Peyer's patch (tissue), 4 donors: ENCODE results near the gene SMAD1. TPM values are rescaled to one million over a fixed set of nuclear protein-coding genes. Genes with fewer than 3 reads are reported as not detected.

Experiments used
- DNase-seq, 3 donors: peaks; one replicate each; pipeline ENCODE4 v3.0.0-alpha.2; 2017 to 2019
- H3K27ac ChIP-seq, 4 donors: fragments of 200-600 bp; sonication (generic); one replicate each; pipeline ENCODE4 v1.5.1; 2016 to 2019
- H3K27me3 ChIP-seq, 2 donors: fragments of 200-600 bp; sonication (generic); one replicate each; pipeline ENCODE4 v1.5.1; 2019
- H3K36me3 ChIP-seq, 3 donors: fragments of 200-600 bp; sonication (generic); one replicate each; pipeline ENCODE4 v1.5.1; 2016 to 2019
- H3K4me1 ChIP-seq, 4 donors: fragments of 200-600 bp; sonication (generic); one replicate each; pipeline ENCODE4 v1.5.1; 2016 to 2019
- H3K4me3 ChIP-seq, 4 donors: fragments of 200-600 bp; sonication (generic); 1 replicate in 3 of 4; 2 replicates in 1 of 4; pipeline ENCODE4 v1.5.1; 2016 to 2019; ENCODE audit warnings: mild to moderate bottlenecking in 1 of 4
- H3K9me3 ChIP-seq, 4 donors: fragments of 200-600 bp; sonication (generic); one replicate each; pipeline ENCODE4 v1.5.1; 2016 to 2019; ENCODE audit warnings: mild to moderate bottlenecking in 1 of 4
- POLR2A ChIP-seq, 2 donors: fragments of 450-650 bp; IDR thresholded peaks; one replicate each; pipeline ENCODE4 v1.5.1; 2017; ENCODE audit warnings: antibody characterized with exemption in 2 of 2, mild to moderate bottlenecking in 2 of 2, moderate library complexity in 2 of 2
- total RNA-seq, 4 donors: library from RNA; depleted of rRNA; stranded (reverse); fragments of >200 nt; gene quantifications; one replicate each; pipeline ENCODE4 v1.1.0, GENCODE V29; 2016
- TF ChIP-seq, protein P1 (sequence below), 6 experiments: fragments of 450-650 bp in 4 of 6; fragments of 200-600 bp in 2 of 6; sonication (generic) in 1 of 6; IDR thresholded peaks; one replicate each; pipeline ENCODE4 v1.5.1; 2017 to 2019; ENCODE audit warnings: antibody characterized with exemption in 6 of 6, mild to moderate bottlenecking in 3 of 6, moderate library complexity in 1 of 6

The SMAD1 gene
- total RNA-seq, 4 donors from 2014 or later = 29.7 to 49.0 (median 43.4) TPM

- peak in 2 of 3 donors; percentile 60 to 67 for DNase-seq
- Histone ChIP-seq H3K36me3 (no peaks in the 10 kb centered on the region), H3K4me3 (peak overlapping the region; percentile 66 to 86 (median 74)), H3K27ac (peak overlapping the region; percentile 76 to 97 (median 94)), H3K27me3 (no peaks in the 10 kb centered on the region), H3K9me3 (no peaks in the 10 kb centered on the region), H3K4me1 (peaks cover 0 to 40% (median 0%) of the 10 kb centered on the region in 4 donors)
- no peak for TF ChIP-seq POLR2A (IDR thresholded peaks at IDR 0.05)
- TF ChIP-seq, protein P1, sequence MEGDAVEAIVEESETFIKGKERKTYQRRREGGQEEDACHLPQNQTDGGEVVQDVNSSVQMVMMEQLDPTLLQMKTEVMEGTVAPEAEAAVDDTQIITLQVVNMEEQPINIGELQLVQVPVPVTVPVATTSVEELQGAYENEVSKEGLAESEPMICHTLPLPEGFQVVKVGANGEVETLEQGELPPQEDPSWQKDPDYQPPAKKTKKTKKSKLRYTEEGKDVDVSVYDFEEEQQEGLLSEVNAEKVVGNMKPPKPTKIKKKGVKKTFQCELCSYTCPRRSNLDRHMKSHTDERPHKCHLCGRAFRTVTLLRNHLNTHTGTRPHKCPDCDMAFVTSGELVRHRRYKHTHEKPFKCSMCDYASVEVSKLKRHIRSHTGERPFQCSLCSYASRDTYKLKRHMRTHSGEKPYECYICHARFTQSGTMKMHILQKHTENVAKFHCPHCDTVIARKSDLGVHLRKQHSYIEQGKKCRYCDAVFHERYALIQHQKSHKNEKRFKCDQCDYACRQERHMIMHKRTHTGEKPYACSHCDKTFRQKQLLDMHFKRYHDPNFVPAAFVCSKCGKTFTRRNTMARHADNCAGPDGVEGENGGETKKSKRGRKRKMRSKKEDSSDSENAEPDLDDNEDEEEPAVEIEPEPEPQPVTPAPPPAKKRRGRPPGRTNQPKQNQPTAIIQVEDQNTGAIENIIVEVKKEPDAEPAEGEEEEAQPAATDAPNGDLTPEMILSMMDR (IDR thresholded peaks at IDR 0.05) = no peak
These were observed 770 bp downstream of the SMAD1 start for GRCh38 chr4:145482209-145483037.

DNA sequence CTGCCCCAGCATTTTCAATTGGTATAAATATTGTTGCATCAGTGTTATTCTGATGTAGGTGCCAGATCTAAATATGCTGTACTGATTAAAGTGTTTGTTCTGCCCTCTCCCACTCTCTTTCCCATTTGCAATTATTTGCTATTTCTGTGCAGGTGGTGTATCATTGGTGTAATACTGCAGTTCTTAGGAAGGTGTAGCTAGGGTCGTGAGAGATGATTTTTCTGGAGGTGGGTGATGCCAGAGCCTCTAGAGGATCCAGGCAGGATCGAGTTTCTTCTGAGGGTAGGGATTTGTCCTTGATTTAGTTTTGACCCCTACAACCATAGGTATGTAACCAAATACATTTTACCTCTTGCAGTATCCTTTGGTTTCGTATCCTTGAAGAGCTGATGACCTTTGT lies 1.9 kb downstream of the SMAD1 start:
- Histone ChIP-seq H3K4me3 (peak overlapping the region in 2 of 4 donors; percentile 83 to 86), H3K27ac (peak overlapping the region in 3 of 4 donors; percentile 76 to 97 (median 96)), H3K36me3 (no peaks in the 10 kb centered on the region), H3K4me1 (peaks cover 0 to 45% (median 0%) of the 10 kb centered on the region in 4 donors), H3K27me3 (no peaks in the 10 kb centered on the region), H3K9me3 (no peaks in the 10 kb centered on the region)
- TF ChIP-seq POLR2A (IDR thresholded peaks at IDR 0.05) = no peak
- TF ChIP-seq, protein P1 (IDR thresholded peaks at IDR 0.05) = no peak
- DNase-seq = no peak

GRCh38 chr4:145484225-145484846 lies 2.7 kb downstream of the SMAD1 start:
- no peak for DNase-seq
- peak overlapping the region in 1 of 4 donors; percentile 14 for H3K4me3 ChIP-seq
- H3K4me1 ChIP-seq = peaks cover 0 to 45% (median 0%) of the 10 kb centered on the region in 4 donors

DNA sequence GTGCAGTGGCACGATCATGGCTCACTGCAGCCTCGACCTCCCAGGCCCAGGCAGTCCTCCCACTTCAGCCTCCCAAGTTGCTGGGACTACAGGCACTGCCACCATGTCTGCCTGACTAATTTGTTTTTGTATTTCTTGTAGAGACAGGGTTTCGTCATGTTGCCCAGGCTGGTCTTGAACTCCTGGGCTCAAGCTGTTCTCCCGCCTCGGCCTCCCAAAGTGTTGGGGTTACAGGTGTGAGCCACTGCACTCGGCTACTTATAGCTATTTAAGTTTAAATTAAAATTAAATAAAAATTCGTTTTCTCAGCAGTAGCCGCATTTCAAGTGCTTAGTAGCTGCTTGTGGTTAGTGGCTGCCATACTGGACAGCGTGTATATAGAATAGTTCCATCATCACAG lies 3.5 kb downstream of the SMAD1 start:
- DNase-seq = no peak
- TF ChIP-seq, protein P1 (IDR thresholded peaks at IDR 0.05) = no peak
- TF ChIP-seq POLR2A (IDR thresholded peaks at IDR 0.05) = no peak

More at GRCh38 chr4:145484225-145484846, 2.7 kb downstream of the SMAD1 start:
- Histone ChIP-seq H3K27me3 (no peaks in the 10 kb centered on the region), H3K36me3 (no peaks in the 10 kb centered on the region), H3K9me3 (no peaks in the 10 kb centered on the region), H3K27ac (no peak overlapping the region)
- TF ChIP-seq POLR2A (IDR thresholded peaks at IDR 0.05) = no peak
- TF ChIP-seq, protein P1 (IDR thresholded peaks at IDR 0.05) = no peak

DNA sequence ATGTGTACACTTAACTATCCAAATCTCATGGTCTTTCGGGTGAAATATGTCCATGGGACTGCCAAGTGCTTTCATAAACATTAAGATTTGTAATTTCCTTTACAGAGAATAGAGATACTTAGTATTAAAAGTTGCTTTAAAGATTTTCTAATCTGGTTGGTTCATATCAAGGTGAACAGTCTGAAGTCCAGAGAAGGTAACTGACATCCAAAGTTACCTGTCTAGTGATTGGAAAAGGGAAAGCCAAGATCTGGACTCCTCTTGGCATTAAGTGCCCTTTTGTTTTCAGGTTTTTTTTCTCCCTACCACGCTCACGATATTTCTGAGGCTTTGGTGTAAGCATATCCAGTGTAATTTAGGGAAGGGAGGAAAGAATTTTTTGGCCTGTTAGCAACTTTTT lies 5.0 kb downstream of the SMAD1 start:
- peaks cover 0 to 42% (median 0%) of the 10 kb centered on the region in 4 donors for H3K4me1 ChIP-seq
- no peaks in the 10 kb centered on the region for H3K36me3 ChIP-seq
- no peak overlapping the region for H3K4me3 ChIP-seq

More for the DNA sequence above, 3.5 kb downstream of the SMAD1 start:
- no peaks in the 10 kb centered on the region for H3K36me3 ChIP-seq
- H3K9me3 ChIP-seq = no peaks in the 10 kb centered on the region
- H3K27me3 ChIP-seq = no peaks in the 10 kb centered on the region
- peaks cover 0 to 45% (median 0%) of the 10 kb centered on the region in 4 donors for H3K4me1 ChIP-seq
- H3K27ac ChIP-seq = no peak overlapping the region
- H3K4me3 ChIP-seq = no peak overlapping the region

More for the DNA sequence above, 5.0 kb downstream of the SMAD1 start:
- TF ChIP-seq POLR2A (IDR thresholded peaks at IDR 0.05) = no peak
- TF ChIP-seq, protein P1 (IDR thresholded peaks at IDR 0.05) = no peak
- no peaks in the 10 kb centered on the region for H3K27me3 ChIP-seq
- no peak for DNase-seq
- H3K27ac ChIP-seq = no peak overlapping the region
- no peaks in the 10 kb centered on the region for H3K9me3 ChIP-seq
